Natural killer cell treated with Interleukin-12 subunit alpha and Interleukin-12 subunit beta and Interleukin-15 and Interleukin-18, amount 100 ng/mL, for 72 hours (primary cell): ENCODE measurements around the gene DOC2A. TPM values are rescaled to one million over a fixed set of nuclear protein-coding genes. Genes with fewer than 3 reads are reported as not detected.

Source experiments
- ATAC-seq, 2 donors: fragments of 150-1000 bp; cut with Tn5 transposase in 1 of 2; sonication (Bioruptor Pico), chemical (Tn5 transposase) in 1 of 2; 2 replicates each; pipeline ENCODE4 v1.10.0; 2021
- DNase-seq: peaks from one replicate; pipeline ENCODE4 v3.0.0; 2022; ENCODE audit warnings: low spot score
- H3K27ac Mint-ChIP-seq, 2 donors: 1 replicate in 1 of 2; 2 replicates in 1 of 2; pipeline ENCODE4 v1.8.0; 2022; ENCODE audit warnings: mixed read lengths in 2 of 2, mild to moderate bottlenecking in 1 of 2, moderate library complexity in 1 of 2
- H3K27me3 Mint-ChIP-seq, 2 donors: 1 replicate in 1 of 2; 2 replicates in 1 of 2; pipeline ENCODE4 v1.8.0; 2022; ENCODE audit warnings: mixed read lengths in 2 of 2
- H3K36me3 Mint-ChIP-seq: one replicate; pipeline ENCODE4 v1.8.0; 2022; ENCODE audit warnings: mixed read lengths
- H3K4me1 Mint-ChIP-seq, 2 donors: 1 replicate in 1 of 2; 2 replicates in 1 of 2; pipeline ENCODE4 v1.8.0; 2022; ENCODE audit warnings: low read depth in 2 of 2, mixed read lengths in 2 of 2, mild to moderate bottlenecking in 1 of 2
- H3K4me3 Mint-ChIP-seq: one replicate; pipeline ENCODE4 v1.8.0; 2022; ENCODE audit warnings: mixed read lengths
- H3K9me3 Mint-ChIP-seq: 2 replicates; pipeline ENCODE4 v1.8.0; 2022; ENCODE audit warnings: mixed read lengths
- total RNA-seq, 2 donors: library from RNA; stranded (reverse); gene quantifications; one replicate each; pipeline ENCODE4 v1.2.3, GENCODE V29; 2022

DOC2A gene
- total RNA-seq, 2 donors from 2014 or later: not detected

DNA sequence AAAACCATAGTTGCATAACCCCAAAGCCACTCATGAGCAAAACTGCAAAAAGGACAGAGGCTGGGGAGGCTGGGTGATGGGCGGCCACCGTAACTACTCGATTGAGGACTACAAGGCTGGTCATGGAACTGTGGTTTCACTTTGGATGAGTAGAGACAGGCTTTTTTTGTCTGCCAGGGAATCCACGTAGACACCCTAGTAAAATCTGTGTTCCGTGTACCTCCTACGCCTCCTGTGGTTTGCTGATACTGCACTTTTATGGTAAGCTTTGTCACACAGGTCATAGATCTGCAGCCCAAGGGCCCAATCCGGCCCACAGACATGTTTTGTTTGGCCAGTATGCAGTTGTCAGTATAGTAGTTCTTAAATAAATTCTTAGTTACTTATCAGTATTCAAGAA lies 22.4 kb upstream of the DOC2A start:
- H3K27me3 Mint-ChIP-seq: peaks cover 19 to 29% of the 10 kb centered on the region in 2 donors
- ATAC-seq: no peak

GRCh38 chr16:30032083-30032819 lies 21.4 kb upstream of the DOC2A start:
- ATAC-seq (peak; percentile 42 to 56), DNase-seq (peak; percentile 64)
- Mint-ChIP-seq H3K4me3 (peak overlapping the region; percentile 43), H3K4me1 (peaks cover 4 to 12% of the 10 kb centered on the region in 2 donors), H3K36me3 (no peaks in the 10 kb centered on the region), H3K9me3 (no peaks in the 10 kb centered on the region), H3K27ac (no peak overlapping the region), H3K27me3 (peaks cover 29 to 38% of the 10 kb centered on the region in 2 donors)

More for the DNA sequence above, 22.4 kb upstream of the DOC2A start:
- Mint-ChIP-seq H3K9me3 (no peaks in the 10 kb centered on the region), H3K4me1 (peaks cover 4 to 9% of the 10 kb centered on the region in 2 donors), H3K27ac (no peak overlapping the region), H3K36me3 (no peaks in the 10 kb centered on the region), H3K4me3 (no peak overlapping the region)
- DNase-seq: peak; percentile 13

DNA sequence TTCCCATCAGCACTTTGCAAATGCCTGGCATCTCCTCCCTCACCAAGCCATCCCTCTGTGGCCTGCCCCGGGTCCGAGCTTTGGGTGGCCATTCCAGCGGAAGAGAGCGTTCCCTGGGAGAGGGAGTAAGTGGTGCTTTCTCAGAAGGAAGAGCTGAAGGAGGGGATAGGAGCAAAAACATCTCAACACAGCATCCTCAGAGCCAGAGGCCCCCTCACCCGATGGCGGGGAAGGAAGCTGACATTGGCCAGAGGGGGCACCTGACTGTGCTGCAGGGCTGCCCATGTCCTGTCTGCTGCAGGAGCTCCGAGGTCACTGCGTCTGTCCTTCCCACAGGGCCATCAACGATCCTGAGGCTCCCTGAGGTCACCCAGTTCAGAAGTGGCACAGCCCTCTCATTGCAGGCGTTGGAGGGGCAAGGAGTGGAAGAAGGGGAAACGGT lies 20.7 kb upstream of the DOC2A start:
- Mint-ChIP-seq H3K27me3 (peaks cover 37 to 45% of the 10 kb centered on the region in 2 donors), H3K4me3 (no peak overlapping the region), H3K4me1 (peaks cover 4 to 12% of the 10 kb centered on the region in 2 donors), H3K36me3 (no peaks in the 10 kb centered on the region), H3K27ac (no peak overlapping the region), H3K9me3 (no peaks in the 10 kb centered on the region)
- DNase-seq (peak; percentile 39), ATAC-seq (no peak)

DNA sequence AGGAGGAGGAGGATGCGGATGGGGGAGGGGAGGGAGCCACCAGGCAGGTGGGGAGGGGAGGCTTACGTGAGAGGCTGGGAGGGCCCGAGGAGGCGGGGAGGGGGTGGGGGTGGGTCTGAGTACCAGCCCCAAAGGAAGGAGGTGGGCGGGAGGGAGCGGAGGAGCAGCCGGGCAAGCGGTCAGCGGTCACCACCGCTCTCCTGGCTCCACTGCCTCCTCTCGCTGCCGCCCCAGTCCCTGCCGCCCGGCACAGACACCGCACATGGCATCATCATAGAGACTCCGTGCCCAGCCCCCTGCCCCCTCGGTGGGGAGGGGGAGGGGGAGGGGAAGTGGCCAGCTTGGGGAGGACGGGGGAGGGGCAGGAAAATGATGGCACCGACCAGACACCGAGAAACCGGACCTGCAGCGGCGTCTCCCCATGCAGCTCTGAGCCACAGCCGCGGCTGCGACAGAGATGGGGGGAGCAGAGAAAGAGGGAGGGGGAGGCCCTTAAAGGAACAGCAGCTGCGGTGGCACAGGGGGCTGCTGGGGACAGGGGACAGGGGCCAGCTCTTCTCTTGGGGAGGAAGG lies 20.1 kb upstream of the DOC2A start, which contains the start of gene TLCD3B:
Gene TLCD3B (minus strand): TSS at position 431 of the 573 bp plus-strand sequence. CDS start 744 bp downstream, outside the sequence.
- DNase-seq (peak; percentile 49), ATAC-seq (no peak)
- Mint-ChIP-seq H3K4me1 (peaks cover 4 to 12% of the 10 kb centered on the region in 2 donors), H3K9me3 (no peaks in the 10 kb centered on the region), H3K4me3 (peak within 1 kb of the TSS; percentile 43), H3K36me3 (no peaks in the 10 kb centered on the region), H3K27me3 (peaks cover 37 to 45% of the 10 kb centered on the region in 2 donors), H3K27ac (no peak within 1 kb of the TSS)

- H3K27me3 Mint-ChIP-seq: peaks cover 37 to 41% of the 10 kb centered on the region in 2 donors
- H3K4me1 Mint-ChIP-seq: peaks cover 4 to 8% of the 10 kb centered on the region in 2 donors
- peak; percentile 55 for DNase-seq
- no peak overlapping the region for H3K27ac Mint-ChIP-seq
- no peaks in the 10 kb centered on the region for H3K36me3 Mint-ChIP-seq
- no peak for ATAC-seq
- H3K4me3 Mint-ChIP-seq: peak overlapping the region; percentile 15
- no peaks in the 10 kb centered on the region for H3K9me3 Mint-ChIP-seq
These were observed 19.3 kb upstream of the DOC2A start for GRCh38 chr16:30030011-30030685.

- peaks cover 37 to 39% of the 10 kb centered on the region in 2 donors for H3K27me3 Mint-ChIP-seq
- no peak overlapping the region for H3K4me3 Mint-ChIP-seq
- no peaks in the 10 kb centered on the region for H3K36me3 Mint-ChIP-seq
- H3K27ac Mint-ChIP-seq: no peak overlapping the region
- H3K4me1 Mint-ChIP-seq: peaks cover 4 to 6% of the 10 kb centered on the region in 2 donors
- H3K9me3 Mint-ChIP-seq: no peaks in the 10 kb centered on the region
- ATAC-seq: no peak
- peak; percentile 46 for DNase-seq
These were observed 17.7 kb upstream of the DOC2A start for GRCh38 chr16:30028438-30029076.

- Mint-ChIP-seq H3K9me3 (no peaks in the 10 kb centered on the region), H3K4me1 (peaks cover 4 to 6% of the 10 kb centered on the region in 2 donors), H3K36me3 (no peaks in the 10 kb centered on the region), H3K27me3 (peaks cover 37 to 39% of the 10 kb centered on the region in 2 donors), H3K4me3 (no peak overlapping the region), H3K27ac (no peak overlapping the region)
- DNase-seq (peak; percentile 49), ATAC-seq (no peak)
These were observed 17.0 kb upstream of the DOC2A start for GRCh38 chr16:30027588-30028437.

GRCh38 chr16:30026449-30026848 lies 15.6 kb upstream of the DOC2A start:
- Mint-ChIP-seq H3K36me3 (no peaks in the 10 kb centered on the region), H3K27me3 (peaks cover 31 to 32% of the 10 kb centered on the region in 2 donors), H3K27ac (no peak overlapping the region), H3K9me3 (no peaks in the 10 kb centered on the region), H3K4me3 (no peak overlapping the region), H3K4me1 (peaks cover under 1 to 3% of the 10 kb centered on the region in 2 donors)
- DNase-seq (peak; percentile 25), ATAC-seq (no peak)

DNA sequence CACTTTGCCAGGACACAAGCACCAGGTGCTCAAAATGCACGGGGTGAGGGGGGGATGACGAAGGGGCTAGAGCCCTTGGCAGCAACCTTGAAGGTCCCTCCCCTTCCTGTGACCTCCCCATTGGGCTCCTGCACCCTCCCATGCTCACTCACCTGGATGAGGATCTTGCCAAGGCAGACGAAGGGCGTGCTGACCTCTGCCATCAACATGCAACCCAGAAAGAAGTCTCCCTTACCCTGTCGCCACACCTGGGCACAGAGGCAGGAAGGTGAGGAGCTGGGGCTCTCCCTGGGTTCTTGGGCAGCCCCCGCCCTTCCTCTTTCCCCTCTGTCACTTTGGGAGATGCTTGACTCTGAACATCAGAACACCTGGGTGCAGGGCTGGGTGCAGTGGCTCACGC lies 14.7 kb upstream of the DOC2A start:
- H3K36me3 Mint-ChIP-seq: no peaks in the 10 kb centered on the region
- peak; percentile 56 for DNase-seq
- H3K9me3 Mint-ChIP-seq: no peaks in the 10 kb centered on the region
- H3K4me1 Mint-ChIP-seq: peaks cover 7 to 10% of the 10 kb centered on the region in 2 donors
- H3K27me3 Mint-ChIP-seq: peaks cover 31% of the 10 kb centered on the region in 2 donors
- no peak overlapping the region for H3K27ac Mint-ChIP-seq
- no peak for ATAC-seq
- H3K4me3 Mint-ChIP-seq: no peak overlapping the region

GRCh38 chr16:30025156-30025555 lies 14.3 kb upstream of the DOC2A start:
- Mint-ChIP-seq H3K4me1 (peaks cover 7 to 10% of the 10 kb centered on the region in 2 donors), H3K9me3 (no peaks in the 10 kb centered on the region), H3K4me3 (no peak overlapping the region), H3K36me3 (no peaks in the 10 kb centered on the region), H3K27me3 (peaks cover 29 to 30% of the 10 kb centered on the region in 2 donors), H3K27ac (no peak overlapping the region)
- DNase-seq (peak; percentile 55), ATAC-seq (no peak)

- Mint-ChIP-seq H3K9me3 (no peaks in the 10 kb centered on the region), H3K36me3 (no peaks in the 10 kb centered on the region), H3K4me3 (no peak overlapping the region), H3K4me1 (peaks cover 7 to 10% of the 10 kb centered on the region in 2 donors), H3K27ac (no peak overlapping the region), H3K27me3 (peaks cover 22 to 23% of the 10 kb centered on the region in 2 donors)
- no peak for ATAC-seq
- peak; percentile 29 for DNase-seq
These were observed 13.6 kb upstream of the DOC2A start for GRCh38 chr16:30024451-30024850.

GRCh38 chr16:30023586-30023985 lies 12.8 kb upstream of the DOC2A start:
- ATAC-seq (no peak), DNase-seq (peak; percentile 28)
- no peak overlapping the region for H3K4me3 Mint-ChIP-seq
- no peaks in the 10 kb centered on the region for H3K9me3 Mint-ChIP-seq
- H3K4me1 Mint-ChIP-seq: peaks cover 7 to 10% of the 10 kb centered on the region in 2 donors
- no peak overlapping the region for H3K27ac Mint-ChIP-seq
- peaks cover 18 to 20% of the 10 kb centered on the region in 2 donors for H3K27me3 Mint-ChIP-seq
- H3K36me3 Mint-ChIP-seq: no peaks in the 10 kb centered on the region

DNA sequence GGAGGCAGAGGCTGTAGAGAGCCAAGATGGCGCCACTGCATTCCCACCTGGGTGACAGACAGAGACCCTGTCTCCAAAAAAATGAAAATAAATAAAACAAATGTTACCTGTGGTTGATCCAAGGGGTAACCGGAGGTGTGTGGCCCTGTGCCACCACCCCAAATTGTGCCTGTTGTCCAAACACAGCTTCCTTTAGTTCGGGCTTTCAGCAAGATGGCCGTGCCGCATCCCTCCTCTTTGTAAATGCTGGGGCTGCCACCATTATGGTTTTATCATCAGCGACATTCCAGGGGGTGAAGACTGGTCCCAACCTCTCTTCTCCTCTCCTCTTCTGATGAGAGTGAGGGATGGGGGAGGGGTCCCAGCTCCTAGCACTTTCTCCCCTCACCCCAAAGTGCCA lies 12.1 kb upstream of the DOC2A start, which contains the start of gene C16orf92:
Gene C16orf92 (plus strand): TSS at position 312 of the 400 bp plus-strand sequence. CDS start 143 bp downstream, outside the sequence.
- Mint-ChIP-seq H3K9me3 (no peaks in the 10 kb centered on the region), H3K4me1 (peaks cover 7 to 10% of the 10 kb centered on the region in 2 donors), H3K27me3 (peaks cover 14 to 17% of the 10 kb centered on the region in 2 donors), H3K36me3 (no peaks in the 10 kb centered on the region), H3K27ac (no peak within 1 kb of the TSS), H3K4me3 (no peak within 1 kb of the TSS)
- no peak for DNase-seq
- no peak for ATAC-seq
